ENCODE data around the gene MED13.
A peak's percentile ranks its signal among the peaks of the same experiment; 100 is the strongest.

The MED13 gene, protein sequence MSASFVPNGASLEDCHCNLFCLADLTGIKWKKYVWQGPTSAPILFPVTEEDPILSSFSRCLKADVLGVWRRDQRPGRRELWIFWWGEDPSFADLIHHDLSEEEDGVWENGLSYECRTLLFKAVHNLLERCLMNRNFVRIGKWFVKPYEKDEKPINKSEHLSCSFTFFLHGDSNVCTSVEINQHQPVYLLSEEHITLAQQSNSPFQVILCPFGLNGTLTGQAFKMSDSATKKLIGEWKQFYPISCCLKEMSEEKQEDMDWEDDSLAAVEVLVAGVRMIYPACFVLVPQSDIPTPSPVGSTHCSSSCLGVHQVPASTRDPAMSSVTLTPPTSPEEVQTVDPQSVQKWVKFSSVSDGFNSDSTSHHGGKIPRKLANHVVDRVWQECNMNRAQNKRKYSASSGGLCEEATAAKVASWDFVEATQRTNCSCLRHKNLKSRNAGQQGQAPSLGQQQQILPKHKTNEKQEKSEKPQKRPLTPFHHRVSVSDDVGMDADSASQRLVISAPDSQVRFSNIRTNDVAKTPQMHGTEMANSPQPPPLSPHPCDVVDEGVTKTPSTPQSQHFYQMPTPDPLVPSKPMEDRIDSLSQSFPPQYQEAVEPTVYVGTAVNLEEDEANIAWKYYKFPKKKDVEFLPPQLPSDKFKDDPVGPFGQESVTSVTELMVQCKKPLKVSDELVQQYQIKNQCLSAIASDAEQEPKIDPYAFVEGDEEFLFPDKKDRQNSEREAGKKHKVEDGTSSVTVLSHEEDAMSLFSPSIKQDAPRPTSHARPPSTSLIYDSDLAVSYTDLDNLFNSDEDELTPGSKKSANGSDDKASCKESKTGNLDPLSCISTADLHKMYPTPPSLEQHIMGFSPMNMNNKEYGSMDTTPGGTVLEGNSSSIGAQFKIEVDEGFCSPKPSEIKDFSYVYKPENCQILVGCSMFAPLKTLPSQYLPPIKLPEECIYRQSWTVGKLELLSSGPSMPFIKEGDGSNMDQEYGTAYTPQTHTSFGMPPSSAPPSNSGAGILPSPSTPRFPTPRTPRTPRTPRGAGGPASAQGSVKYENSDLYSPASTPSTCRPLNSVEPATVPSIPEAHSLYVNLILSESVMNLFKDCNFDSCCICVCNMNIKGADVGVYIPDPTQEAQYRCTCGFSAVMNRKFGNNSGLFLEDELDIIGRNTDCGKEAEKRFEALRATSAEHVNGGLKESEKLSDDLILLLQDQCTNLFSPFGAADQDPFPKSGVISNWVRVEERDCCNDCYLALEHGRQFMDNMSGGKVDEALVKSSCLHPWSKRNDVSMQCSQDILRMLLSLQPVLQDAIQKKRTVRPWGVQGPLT (N-terminal part only)

DNA sequence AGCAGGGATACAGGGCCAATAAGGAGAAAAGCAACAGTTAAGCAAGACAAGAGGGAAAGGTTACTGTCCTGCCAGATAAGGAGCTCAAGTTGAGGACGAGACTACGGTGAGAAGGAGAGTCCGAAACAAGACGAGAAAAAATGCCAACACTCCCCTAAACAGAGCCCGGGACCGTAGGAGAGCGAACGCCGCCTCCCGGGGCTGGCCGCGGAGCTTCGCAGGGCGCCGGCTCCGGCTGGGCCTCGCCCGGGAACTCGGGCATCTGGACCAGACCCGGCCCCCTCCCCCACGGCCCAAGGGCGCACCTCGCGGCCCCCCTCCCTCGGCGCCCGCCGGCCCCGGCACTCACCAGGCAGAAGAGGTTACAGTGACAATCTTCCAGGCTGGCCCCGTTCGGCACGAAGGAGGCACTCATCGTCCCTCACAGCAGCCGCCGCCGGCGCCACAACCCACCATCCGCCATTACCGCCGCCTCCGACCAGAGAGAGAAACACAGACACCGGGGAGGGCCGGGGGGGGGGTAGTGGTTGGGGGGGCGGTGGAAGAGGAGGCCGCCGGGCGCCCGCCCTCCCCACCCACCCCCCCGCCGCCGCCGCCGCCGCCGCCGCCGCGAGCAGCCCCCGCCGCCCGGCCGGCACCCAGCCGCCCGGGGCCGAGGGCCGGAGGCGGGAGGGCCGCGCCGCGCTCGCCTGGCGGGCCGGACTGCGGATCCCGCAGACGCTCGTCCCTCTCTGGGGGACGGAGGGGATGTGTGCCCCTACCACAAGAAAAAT lies at the start of gene MED13:
TSS of gene MED13 (minus strand) at position 488 of the 773 bp plus-strand sequence. CDS start at position 415, 73 bp downstream.
- DNase-seq (ENCODE audit: low read depth), result no peak

DNA sequence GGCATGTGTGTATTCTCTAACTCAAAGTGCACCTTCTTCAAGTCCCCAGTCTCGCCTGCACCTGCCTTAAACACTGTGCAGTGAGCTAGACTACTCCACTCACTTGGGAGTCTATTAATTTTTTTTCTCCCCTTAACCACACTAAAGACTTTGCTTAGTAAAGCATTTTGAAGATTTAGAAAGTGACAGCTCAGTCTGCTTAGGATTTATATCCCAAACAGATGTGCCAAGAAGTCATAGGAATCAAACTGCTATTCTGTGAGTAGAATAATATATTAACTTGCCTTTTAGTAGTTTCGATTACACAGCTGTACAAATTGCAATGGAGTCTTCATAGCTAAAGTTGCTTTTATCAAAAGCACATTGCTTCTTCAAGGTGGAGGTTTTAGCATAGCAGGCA lies 47.2 kb upstream of the MED13 start:
- DNase-seq (ENCODE audit: low read depth), result no peak

DNA sequence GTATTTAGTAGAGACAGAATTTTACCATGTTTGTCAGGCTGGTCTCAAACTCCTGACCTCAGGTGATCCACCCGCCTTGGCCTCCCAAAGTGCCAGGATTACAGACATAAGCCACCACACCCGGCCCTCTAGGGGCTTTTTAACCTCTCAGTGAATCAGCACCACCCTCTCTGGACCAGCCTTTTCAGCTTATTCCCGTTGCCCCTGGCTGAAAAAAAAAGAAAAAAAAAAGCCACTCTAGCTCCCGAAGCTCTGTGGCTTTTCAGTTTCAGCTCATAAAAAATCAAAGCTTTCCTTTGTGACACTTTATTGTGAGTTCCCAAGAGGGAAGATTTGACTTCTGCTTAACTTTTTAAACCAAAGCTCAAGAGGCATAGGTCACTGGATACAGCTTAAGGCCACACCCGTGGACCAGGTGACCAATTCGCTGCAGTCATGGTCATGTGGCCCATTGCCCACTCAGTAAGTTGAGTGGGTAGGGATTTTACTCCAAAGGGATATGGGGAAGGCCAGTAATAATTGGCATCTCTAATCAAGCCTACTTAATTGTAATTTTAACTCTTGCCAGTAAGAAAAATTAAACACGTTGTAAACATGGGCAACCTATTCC lies 46.6 kb upstream of the MED13 start:
- no peak for DNase-seq (ENCODE audit: low read depth)

DNA sequence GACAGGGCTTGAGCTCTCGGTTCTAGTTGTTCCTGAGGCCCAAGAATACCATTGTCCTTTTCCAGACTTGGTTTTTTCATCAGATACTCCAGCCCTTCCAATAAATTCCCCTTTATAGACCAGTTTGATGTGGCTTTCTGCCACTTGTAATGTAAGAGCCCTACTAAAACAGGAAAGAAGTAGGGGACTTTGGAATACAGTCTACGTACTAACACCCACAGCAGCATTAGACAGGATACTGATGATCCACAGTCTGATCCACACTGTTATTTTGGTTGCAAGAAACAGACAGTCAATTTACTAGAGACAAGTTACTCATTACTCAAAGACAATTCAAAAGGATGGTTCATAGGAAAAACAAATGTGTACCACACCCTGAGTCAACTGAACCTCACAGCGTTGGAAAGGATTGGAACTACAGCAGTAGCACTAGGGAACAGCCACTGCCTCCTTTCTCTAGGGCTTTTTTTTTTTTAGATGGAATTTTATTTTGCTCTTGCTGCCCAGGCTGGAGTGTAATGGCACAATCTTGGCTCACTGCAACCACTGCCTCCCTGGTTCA lies 45.9 kb upstream of the MED13 start:
- no peak for DNase-seq (ENCODE audit: low read depth)

DNA sequence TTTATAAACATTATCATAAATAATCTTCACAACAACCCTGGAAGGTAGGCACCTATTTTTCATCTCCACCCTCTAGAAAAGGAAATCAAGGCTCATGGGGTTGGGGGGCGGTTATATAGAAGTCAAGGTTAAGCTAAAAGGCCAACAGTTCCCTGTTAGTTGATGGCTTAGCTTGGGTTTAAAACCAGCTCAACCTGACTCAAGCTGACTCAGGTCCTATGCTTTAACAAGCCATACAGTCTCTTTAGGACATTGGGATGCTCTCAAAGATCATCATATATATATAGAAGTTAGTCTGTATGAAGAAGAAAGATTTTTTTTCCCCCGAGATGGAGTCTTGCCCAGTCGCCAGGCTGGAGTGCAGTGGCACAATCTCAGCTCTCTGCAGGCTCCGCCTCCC lies 44.8 kb upstream of the MED13 start:
- DNase-seq (ENCODE audit: low read depth), result no peak

DNA sequence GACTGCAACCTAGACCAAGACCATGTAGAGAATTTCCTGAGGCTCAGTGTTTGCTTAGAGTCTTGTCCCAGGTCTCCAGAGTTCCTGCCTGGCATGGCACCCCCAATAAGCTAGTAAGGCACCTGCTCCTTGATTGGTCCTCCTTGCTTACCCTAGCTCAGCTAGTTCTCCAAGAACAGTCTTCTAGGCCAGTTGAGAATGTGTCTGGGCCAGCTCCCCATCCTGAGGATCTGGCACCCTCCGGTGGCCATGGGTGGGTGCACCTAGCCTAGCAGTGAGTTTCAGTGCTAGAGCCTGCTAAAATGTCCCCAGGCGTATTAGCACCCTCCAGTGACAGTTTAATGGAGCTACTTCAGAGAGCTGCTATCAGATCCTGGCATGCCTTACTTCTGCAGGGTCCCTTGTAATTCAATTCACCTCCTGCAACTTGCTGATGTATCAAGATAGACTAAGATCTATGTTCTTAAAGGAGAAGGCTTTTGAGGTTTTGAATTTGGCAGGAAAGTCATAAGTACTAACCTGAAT lies 44.4 kb upstream of the MED13 start:
- peak; percentile 33 for DNase-seq (ENCODE audit: low read depth)

DNA sequence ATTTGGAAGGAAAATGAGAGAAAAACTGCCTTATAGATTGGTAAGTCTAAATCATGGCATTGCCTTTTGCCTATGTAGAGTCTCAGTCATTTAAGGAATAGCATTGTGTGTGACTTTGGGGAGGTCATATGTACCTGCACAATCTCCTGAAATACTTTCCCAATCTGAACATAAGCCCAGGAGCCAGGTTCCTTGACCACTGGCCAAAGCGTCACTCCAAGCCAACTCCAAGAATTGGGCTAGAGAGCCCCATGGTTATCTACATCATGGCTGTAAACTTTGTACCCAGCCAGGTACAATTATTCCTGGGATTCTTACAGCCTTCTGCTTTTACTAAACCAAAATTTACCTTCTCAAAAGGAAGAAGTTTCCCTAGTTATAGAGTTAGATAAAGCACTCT lies 40.8 kb upstream of the MED13 start:
- DNase-seq (ENCODE audit: low read depth), result no peak

DNA sequence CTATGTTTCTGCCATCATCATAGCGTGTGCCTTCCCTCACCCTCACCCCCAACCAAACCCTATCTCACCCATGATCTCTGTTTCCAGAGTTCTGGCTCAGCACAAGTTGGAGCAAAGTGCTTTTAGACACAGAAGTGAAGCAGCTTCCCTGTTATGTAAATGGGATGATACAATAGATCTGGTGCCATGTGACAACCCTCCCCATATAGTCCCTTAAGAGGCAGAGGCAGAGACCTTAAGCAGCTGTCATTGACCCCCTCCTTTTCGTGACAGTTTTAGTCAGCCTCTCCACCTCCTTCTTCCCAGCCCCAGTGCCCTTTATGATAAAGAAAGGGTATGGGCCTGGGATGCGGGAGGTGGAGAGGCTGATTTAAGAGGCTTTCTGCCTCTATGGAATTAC lies 40.3 kb upstream of the MED13 start:
- DNase-seq (ENCODE audit: low read depth), result no peak

DNA sequence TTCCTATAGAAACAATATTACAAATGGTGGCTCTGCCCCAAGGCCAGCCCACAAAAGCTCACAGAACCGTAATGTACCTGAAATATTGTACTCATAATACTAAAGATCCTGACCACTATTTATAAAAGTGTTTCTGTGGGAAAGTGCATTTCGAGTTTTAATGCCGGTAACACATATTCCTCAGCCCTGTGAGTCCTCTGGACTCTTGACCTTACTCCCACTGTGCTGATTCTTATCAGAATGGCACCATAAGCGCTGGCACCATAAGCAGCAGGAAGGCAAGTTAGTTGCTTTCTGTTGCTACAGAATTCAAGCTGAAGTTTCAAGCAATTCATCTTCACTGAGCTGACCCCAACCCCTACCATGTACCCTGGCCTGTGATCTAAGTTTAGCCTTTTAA lies 36.4 kb upstream of the MED13 start:
- DNase-seq (ENCODE audit: low read depth), result no peak

DNA sequence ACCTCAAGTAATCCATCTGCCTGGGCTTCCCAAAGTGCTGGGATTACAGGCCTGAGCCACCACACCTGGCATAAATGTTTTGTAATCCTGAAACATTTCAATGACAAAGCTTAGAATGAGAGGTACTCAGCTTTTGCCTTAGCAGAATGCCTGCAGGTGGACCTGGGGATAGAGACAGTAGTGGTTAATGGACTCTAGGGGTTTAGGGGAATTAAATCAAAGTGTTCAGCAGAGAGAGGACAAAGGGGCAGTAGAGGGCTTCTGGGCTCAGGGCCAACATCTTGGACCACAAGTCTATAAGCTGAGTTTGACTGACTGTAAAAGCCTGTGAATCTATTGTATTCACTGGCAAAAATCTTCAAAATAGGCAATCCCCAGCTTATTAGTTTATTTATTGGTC lies 36.0 kb upstream of the MED13 start:
- DNase-seq (ENCODE audit: low read depth), result no peak

DNA sequence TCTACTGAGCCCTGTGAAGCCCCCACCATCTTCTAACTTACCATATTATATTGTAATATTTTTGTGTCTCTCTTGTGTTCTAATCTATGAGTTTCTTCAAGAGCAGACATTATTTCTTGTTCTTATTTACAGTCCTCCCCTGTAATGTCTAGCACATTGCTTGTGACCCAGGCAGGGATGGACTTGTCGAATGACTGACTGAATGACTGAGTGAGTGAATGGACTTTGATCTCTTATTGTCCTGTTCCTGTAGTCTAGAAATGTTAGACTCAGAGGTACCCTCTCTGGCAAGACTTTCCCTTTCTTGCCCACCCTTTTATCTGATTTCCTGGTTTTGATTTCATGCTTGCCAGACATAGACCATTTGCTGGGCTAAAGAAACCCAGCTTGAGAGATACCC lies 35.0 kb upstream of the MED13 start:
- no peak for DNase-seq (ENCODE audit: low read depth)

DNA sequence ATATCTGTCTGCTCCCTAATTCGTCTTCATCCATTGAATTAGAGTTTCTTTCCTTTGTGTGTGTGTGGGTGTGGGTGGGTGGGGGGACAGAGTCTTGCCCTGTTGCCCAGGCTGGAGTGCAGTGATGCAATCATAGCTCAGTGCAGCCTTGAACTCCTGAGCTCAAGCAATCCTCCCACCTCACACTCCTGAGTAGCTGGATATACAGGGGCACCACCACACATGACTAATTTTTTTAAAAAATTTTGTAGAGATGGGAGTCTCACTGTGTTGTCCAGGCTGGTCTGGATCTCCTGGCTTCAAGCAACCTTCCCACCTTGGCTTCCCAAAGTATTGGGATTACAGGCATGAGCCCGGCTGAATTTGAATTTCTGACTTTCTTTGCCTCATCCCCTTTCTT lies 34.5 kb upstream of the MED13 start:
- no peak for DNase-seq (ENCODE audit: low read depth)

DNA sequence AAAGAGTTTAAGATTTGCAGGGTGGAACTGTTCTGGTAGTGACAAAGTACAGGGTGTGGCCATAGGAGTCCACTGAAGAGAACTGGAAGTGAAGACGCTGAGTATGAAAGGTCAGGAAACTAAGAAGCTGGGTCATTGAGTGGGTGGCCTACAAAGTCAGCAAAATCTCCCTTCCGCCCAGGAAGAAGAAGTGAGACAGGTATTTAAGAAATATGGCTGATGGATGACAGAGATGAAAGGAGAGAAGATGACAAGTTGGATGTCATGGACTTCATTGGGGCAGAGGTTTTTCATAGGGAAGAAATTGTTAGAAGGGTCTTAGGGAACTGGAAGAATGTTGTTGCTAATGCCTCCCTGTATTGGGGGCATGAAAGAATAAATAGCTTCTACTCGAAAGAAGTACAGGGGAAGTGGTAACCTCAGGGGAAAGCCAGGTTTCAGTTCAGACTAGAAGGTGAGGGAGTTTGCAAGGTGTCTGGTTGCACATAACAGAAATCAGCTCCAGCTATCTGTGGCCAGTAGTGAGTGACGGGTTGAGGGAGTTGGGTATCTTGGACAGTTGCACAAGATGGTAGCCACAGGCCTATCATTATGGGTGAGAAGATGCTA lies 33.6 kb upstream of the MED13 start:
- no peak for DNase-seq (ENCODE audit: low read depth)

DNA sequence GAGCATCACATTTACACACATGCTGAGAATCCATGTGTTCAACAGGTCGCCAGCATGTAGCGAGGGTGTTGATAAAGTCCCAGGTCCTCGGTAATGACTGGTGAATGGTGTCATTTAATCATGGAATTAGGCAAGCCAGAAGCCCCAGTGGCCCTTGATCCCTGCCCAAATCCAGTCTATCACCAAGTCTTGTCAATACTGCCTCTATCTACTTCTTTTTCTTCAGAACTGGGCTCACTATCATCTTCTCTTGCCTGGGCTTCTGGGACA lies 31.3 kb upstream of the MED13 start:
- DNase-seq (ENCODE audit: low read depth), result no peak

DNA sequence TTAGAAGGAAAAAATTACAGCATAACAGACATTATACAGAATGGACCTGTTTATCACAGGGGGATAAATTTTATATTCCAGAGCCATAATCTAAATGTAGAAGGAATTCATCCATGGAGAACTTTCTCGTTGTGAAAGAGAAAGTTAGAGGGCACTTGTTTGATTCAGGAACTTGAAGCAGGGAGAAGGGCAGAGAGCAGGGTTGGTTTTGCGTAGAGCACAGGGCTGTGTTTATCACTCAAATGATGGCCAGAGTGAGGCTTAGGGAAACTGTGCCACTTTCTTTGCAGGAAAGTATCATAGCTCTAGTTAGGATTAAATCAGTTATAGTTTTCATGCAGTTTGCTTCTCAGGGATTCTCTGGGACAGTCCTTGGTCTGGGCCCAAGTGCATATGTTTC lies 29.1 kb upstream of the MED13 start:
- no peak for DNase-seq (ENCODE audit: low read depth)

DNA sequence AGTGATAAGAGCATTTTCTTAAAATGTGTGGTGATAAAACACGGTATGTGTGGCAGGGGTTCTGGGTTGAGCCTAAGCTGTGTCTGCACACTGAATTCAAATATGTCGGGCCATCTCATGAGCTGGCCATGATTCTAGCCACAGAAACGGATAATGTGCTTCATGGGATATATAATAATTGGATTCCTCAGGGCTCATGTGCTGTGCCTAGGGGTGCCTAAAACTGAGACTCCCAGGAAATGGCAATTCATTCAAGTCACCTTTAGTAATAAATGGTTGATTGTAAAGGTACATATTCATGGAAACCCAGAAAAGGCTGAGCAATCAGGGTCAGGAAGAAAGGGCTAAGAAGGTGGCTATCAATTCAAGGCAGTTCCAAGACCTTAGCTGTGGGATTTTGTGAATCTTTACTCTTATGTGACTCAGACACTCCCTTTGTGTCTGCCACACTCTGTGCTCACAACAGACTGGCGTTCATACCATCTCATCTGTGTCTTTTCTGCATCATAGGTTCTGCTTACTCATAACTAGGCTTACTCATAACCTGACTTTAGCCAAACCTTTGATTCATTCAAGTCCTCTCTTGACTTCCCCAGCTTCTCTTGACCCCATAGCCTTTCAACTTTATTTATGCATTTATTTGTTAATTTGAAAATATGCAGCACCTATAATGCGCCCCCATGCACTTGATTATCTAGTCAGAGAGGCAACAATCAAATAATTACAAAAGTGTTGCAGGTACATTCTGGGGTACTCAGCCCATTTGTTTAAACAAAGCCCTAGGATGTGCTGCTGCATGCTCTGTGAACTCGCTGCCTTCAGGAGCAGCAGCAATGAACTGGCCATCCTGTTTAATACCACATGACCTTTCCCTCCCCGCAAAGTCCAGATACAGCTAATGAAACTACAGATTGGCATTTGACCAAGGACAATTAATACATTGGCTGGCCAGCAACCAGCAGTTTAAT lies 28.4 kb upstream of the MED13 start:
- peak; percentile 59 for DNase-seq (ENCODE audit: low read depth)

DNA sequence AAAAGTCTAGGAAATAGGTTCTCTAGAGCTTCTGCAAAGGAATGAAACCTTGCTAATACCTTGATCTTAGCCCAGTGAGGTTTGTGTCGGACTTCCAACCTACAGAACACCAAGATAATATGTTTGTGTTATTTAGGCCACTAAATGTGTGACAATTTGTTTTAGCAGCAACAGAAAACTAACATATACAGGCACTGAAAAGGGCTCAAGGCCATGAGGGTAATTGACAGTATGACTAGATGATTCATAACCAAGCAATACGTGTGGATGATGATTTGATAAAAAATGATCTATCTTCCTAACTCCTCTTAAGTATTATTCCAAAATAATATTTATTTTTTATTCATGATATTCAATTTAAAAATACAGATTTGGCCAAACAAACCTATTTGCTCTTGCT lies 27.7 kb upstream of the MED13 start:
- DNase-seq (ENCODE audit: low read depth), result no peak

DNA sequence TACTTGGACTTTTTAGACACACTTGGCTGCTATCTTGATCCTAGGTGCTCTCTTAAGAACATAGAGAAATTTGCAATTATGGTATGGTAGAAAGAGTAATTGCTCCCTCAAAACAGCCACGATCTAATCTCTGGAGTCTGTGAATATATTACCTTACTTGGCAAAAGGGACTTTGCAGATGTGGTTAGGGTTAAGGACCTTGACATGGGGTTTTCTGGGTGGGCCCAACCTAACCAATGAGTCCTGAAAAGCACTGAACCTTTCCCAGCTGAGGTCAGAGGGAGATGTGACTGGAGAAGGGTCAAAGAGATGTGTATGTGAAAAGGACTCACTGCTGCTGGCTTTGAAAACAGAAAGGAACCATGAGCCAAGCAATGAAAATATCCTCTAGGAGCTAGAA lies 26.7 kb upstream of the MED13 start:
- DNase-seq (ENCODE audit: low read depth), result no peak

DNA sequence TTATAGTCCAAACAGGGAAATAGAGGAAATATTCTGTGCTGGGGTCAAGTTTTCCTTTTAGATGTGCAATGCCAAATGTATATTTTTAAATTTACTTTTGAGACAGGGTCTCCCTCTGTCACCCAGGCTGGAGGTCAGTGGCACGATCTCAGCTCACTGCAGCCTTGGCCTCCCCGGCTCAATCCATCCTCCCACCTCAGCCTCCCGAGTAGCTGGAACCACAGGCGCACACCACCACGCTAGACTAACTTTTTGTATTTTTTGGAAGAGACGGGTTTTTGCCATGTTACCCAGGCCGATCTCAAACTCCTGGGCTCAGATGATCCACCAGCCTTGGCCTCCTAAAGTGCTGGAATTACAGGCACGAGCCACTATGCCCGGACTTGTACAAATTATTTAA lies 25.8 kb upstream of the MED13 start:
- no peak for DNase-seq (ENCODE audit: low read depth)
